ENCODE results near the gene BRF1. TPM values are rescaled to one million over a fixed set of nuclear protein-coding genes. Genes with fewer than 3 reads are reported as not detected.

BRF1 gene
- total RNA-seq, 1 donor from 2014 or later = 46.6 TPM

GRCh38 chr14:105210266-105211025 is 90.4 kb downstream of the BRF1 start:
- Mint-ChIP-seq H3K9me3 (no peaks in the 10 kb centered on the region), H3K4me3 (no peak overlapping the region), H3K4me1 (no peaks in the 10 kb centered on the region), H3K27me3 (no peaks in the 10 kb centered on the region), H3K36me3 (ENCODE audit: low read depth) (peaks cover 7% of the 10 kb centered on the region), H3K27ac (no peak overlapping the region)
- DNase-seq = no peak
- intact Hi-C loops (cut with micrococcal nuclease) = no loop called here

GRCh38 chr14:105209646-105210045 is 91.2 kb downstream of the BRF1 start:
- no peaks in the 10 kb centered on the region for H3K9me3 Mint-ChIP-seq
- no peak for DNase-seq
- H3K27ac Mint-ChIP-seq = no peak overlapping the region
- no peaks in the 10 kb centered on the region for H3K27me3 Mint-ChIP-seq
- no peak overlapping the region for H3K4me3 Mint-ChIP-seq
- intact Hi-C loops (cut with micrococcal nuclease) = no loop called here
- H3K4me1 Mint-ChIP-seq = no peaks in the 10 kb centered on the region
- peaks cover 1% of the 10 kb centered on the region for H3K36me3 Mint-ChIP-seq (ENCODE audit: low read depth)

GRCh38 chr14:105209091-105209490 is 91.7 kb downstream of the BRF1 start:
- no peaks in the 10 kb centered on the region for H3K27me3 Mint-ChIP-seq
- H3K27ac Mint-ChIP-seq = no peak overlapping the region
- no peak for DNase-seq
- intact Hi-C loops (cut with micrococcal nuclease) = no loop called here
- H3K4me1 Mint-ChIP-seq = no peaks in the 10 kb centered on the region
- no peak overlapping the region for H3K4me3 Mint-ChIP-seq
- no peaks in the 10 kb centered on the region for H3K9me3 Mint-ChIP-seq
- peaks cover 1% of the 10 kb centered on the region for H3K36me3 Mint-ChIP-seq (ENCODE audit: low read depth)

GRCh38 chr14:105208738-105209075 is 92.1 kb downstream of the BRF1 start:
- no peaks in the 10 kb centered on the region for H3K27me3 Mint-ChIP-seq
- DNase-seq = no peak

GRCh38 chr14:105207996-105208737 is 92.6 kb downstream of the BRF1 start:
- Mint-ChIP-seq H3K27ac (no peak overlapping the region), H3K36me3 (ENCODE audit: low read depth) (peaks cover 1% of the 10 kb centered on the region), H3K4me3 (no peak overlapping the region), H3K9me3 (no peaks in the 10 kb centered on the region), H3K4me1 (no peaks in the 10 kb centered on the region), H3K27me3 (no peaks in the 10 kb centered on the region)
- intact Hi-C loops (cut with micrococcal nuclease) = no loop called here
- no peak for DNase-seq

More at GRCh38 chr14:105208738-105209075, 92.1 kb downstream of the BRF1 start:
- intact Hi-C loops (cut with micrococcal nuclease) = no loop called here
- Mint-ChIP-seq H3K36me3 (ENCODE audit: low read depth) (peaks cover 1% of the 10 kb centered on the region), H3K27ac (no peak overlapping the region), H3K9me3 (no peaks in the 10 kb centered on the region), H3K4me3 (no peak overlapping the region), H3K4me1 (no peaks in the 10 kb centered on the region)

GRCh38 chr14:105207460-105207901 is 93.3 kb downstream of the BRF1 start:
- Mint-ChIP-seq H3K36me3 (ENCODE audit: low read depth) (peaks cover 1% of the 10 kb centered on the region), H3K4me3 (no peak overlapping the region), H3K27me3 (no peaks in the 10 kb centered on the region), H3K9me3 (no peaks in the 10 kb centered on the region), H3K4me1 (no peaks in the 10 kb centered on the region), H3K27ac (no peak overlapping the region)
- DNase-seq = no peak
- intact Hi-C loops (cut with micrococcal nuclease) = no loop called here

GRCh38 chr14:105206873-105207272 is 93.9 kb downstream of the BRF1 start:
- no peak for DNase-seq
- Mint-ChIP-seq H3K36me3 (ENCODE audit: low read depth) (no peaks in the 10 kb centered on the region), H3K27ac (no peak overlapping the region), H3K9me3 (no peaks in the 10 kb centered on the region), H3K4me3 (no peak overlapping the region), H3K4me1 (peaks cover 2% of the 10 kb centered on the region), H3K27me3 (no peaks in the 10 kb centered on the region)
- intact Hi-C loops (cut with micrococcal nuclease) = no loop called here

GRCh38 chr14:105205673-105206208 is 95.1 kb downstream of the BRF1 start:
- Mint-ChIP-seq H3K27ac (no peak overlapping the region), H3K27me3 (no peaks in the 10 kb centered on the region), H3K4me1 (peaks cover 6% of the 10 kb centered on the region), H3K36me3 (ENCODE audit: low read depth) (no peaks in the 10 kb centered on the region), H3K9me3 (no peaks in the 10 kb centered on the region), H3K4me3 (no peak overlapping the region)
- intact Hi-C loops (cut with micrococcal nuclease) = no loop called here
- DNase-seq = no peak

- Mint-ChIP-seq H3K4me1 (peaks cover 6% of the 10 kb centered on the region), H3K9me3 (no peaks in the 10 kb centered on the region), H3K36me3 (ENCODE audit: low read depth) (no peaks in the 10 kb centered on the region), H3K27me3 (peaks cover 4% of the 10 kb centered on the region), H3K27ac (no peak overlapping the region), H3K4me3 (no peak overlapping the region)
- intact Hi-C loops (cut with micrococcal nuclease) = no loop called here
- no peak for DNase-seq
Measured at GRCh38 chr14:105204931-105205672, 95.7 kb downstream of the BRF1 start.

GRCh38 chr14:105204206-105204930 is 96.4 kb downstream of the BRF1 start:
- H3K4me1 Mint-ChIP-seq = peaks cover 6% of the 10 kb centered on the region
- no peaks in the 10 kb centered on the region for H3K36me3 Mint-ChIP-seq (ENCODE audit: low read depth)
- H3K9me3 Mint-ChIP-seq = no peaks in the 10 kb centered on the region
- H3K27me3 Mint-ChIP-seq = peaks cover 8% of the 10 kb centered on the region
- intact Hi-C loops (cut with micrococcal nuclease) = no loop called here
- DNase-seq = no peak
- no peak overlapping the region for H3K4me3 Mint-ChIP-seq
- no peak overlapping the region for H3K27ac Mint-ChIP-seq

- no peaks in the 10 kb centered on the region for H3K36me3 Mint-ChIP-seq (ENCODE audit: low read depth)
- H3K27me3 Mint-ChIP-seq = peaks cover 11% of the 10 kb centered on the region
- peaks cover 7% of the 10 kb centered on the region for H3K4me1 Mint-ChIP-seq
- DNase-seq = no peak
- no peak overlapping the region for H3K4me3 Mint-ChIP-seq
- no peak overlapping the region for H3K27ac Mint-ChIP-seq
- no peaks in the 10 kb centered on the region for H3K9me3 Mint-ChIP-seq
- intact Hi-C loops (cut with micrococcal nuclease) = loop anchor here (1.0 kb wide), 1 partner anchor 149 kb away; no protein-coding TSS in a partner anchor
Measured at GRCh38 chr14:105203701-105204100, 97.1 kb downstream of the BRF1 start.

- no peak overlapping the region for H3K4me3 Mint-ChIP-seq
- no peaks in the 10 kb centered on the region for H3K36me3 Mint-ChIP-seq (ENCODE audit: low read depth)
- peaks cover 14% of the 10 kb centered on the region for H3K27me3 Mint-ChIP-seq
- no peaks in the 10 kb centered on the region for H3K9me3 Mint-ChIP-seq
- H3K27ac Mint-ChIP-seq = no peak overlapping the region
- DNase-seq = peak; percentile 91
- intact Hi-C loops (cut with micrococcal nuclease) = loop anchor here (1.0 kb wide), 1 partner anchor 149 kb away; no protein-coding TSS in a partner anchor
- H3K4me1 Mint-ChIP-seq = peaks cover 7% of the 10 kb centered on the region
Measured at GRCh38 chr14:105203057-105203531, 97.7 kb downstream of the BRF1 start.

- no peaks in the 10 kb centered on the region for H3K36me3 Mint-ChIP-seq (ENCODE audit: low read depth)
- DNase-seq = peak; percentile 79
- H3K9me3 Mint-ChIP-seq = no peaks in the 10 kb centered on the region
- intact Hi-C loops (cut with micrococcal nuclease) = no loop called here
- peak overlapping the region; percentile 45 for H3K4me3 Mint-ChIP-seq
- peaks cover 22% of the 10 kb centered on the region for H3K27me3 Mint-ChIP-seq
- H3K27ac Mint-ChIP-seq = no peak overlapping the region
- peaks cover 7% of the 10 kb centered on the region for H3K4me1 Mint-ChIP-seq
Measured at GRCh38 chr14:105201925-105202513, 98.8 kb downstream of the BRF1 start.

Measured in activated CD4-positive, alpha-beta T cell treated with anti-CD3 and anti-CD28 coated beads, Interleukin-2, amount 10 ng/mL, durations not matched to agents 24 days and 14 days (primary cell).